GM18909 (cell line): ENCODE measurements around the gene RGL1.

Source experiments
- ATAC-seq: cut with Tn5 transposase; IDR thresholded peaks from one replicate; pipeline ENCODE4 v1.9.1; 2021; ENCODE audit warnings: mild to moderate bottlenecking; ENCODE audit not compliant: unreplicated experiment, poor library complexity

RGL1 gene

DNA sequence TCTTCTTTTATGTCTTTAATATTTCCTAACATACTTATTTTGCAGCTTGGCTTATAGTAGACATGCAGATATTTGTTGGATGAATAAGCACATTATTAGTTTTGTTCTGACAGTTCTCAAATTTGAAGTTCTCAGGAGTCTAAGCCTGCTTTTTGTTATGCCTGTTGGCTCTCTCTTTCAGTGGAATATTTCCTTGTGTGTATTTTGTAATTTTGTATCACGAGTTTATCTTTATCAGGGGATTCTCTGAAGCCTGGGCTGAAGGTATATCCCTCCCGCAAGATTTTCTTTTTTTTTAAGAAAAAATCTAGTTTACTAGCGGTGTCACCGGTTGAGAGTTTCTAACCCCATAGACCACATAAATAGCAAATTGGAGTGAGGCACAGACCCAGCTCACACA, 105.9 kb downstream of the RGL1 start:
- ATAC-seq: no peak

DNA sequence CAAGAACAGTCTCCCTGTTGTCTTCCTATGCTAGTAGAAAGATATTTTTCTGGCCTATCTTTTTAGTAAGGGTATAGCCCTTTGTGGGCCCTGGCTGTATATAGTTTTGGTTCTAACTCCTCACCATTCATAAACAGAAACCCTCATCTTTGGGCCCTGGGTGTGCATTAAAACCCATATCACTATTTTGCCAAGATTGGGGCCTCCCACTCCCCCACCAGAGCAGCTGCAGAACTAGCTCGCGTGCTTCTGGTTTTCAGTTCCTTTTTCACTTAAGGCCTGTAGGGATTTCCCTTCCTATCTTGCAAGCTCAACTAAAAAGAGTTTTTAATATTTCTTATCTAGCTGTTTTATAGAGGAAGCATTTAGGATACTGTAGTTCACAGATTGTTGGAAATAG, 106.4 kb downstream of the RGL1 start:
- peak; percentile 80 for ATAC-seq

DNA sequence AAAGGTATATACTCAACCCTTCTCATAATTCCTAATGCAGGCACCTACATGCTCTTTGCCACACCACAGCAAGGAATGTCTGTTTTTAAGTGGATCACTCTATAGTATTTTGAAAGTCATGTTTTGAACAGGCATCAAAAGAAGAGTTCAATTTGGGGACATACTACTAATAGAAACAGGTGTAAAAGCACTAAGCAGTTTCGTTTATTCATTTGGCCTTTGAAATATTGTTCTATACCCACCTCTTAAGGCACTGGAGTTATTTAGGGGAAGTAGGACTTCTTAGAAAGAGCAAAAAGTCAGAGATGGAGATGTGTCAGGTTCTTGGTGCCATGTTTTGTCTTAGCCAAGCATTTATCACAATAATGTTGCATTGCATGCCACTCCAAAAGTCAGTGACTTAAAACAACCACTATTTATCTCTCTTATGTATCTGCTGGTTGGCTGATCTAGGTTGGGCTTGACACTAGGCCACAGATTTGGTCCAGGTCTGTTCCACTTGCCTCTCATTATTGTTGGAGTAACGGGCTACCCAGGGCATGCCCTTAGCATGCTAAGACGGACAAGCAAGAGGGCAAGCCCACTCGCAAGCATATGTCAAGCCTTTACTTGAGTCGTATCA, 107.5 kb downstream of the RGL1 start:
- peak; percentile 62 for ATAC-seq

DNA sequence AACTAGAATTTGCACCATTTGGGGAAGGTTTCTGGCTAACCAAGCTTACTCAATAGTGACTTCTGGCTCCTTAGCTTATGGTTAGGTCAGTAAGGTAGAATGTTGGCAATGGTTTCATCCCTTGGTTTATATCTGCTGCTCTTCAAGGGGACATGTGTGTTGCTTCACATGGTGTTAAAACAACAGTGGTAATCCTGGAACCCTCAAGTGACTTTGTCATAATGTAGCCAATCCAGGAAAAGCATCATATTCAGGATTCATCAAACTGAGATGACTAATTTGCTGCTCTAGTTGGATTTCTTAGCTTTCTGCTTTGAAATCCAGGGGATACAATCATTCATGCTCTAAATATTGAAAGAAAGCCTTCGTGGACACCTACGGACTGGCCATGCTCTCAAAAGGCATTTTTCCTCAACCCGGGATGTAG, 108.7 kb downstream of the RGL1 start:
- ATAC-seq: no peak

DNA sequence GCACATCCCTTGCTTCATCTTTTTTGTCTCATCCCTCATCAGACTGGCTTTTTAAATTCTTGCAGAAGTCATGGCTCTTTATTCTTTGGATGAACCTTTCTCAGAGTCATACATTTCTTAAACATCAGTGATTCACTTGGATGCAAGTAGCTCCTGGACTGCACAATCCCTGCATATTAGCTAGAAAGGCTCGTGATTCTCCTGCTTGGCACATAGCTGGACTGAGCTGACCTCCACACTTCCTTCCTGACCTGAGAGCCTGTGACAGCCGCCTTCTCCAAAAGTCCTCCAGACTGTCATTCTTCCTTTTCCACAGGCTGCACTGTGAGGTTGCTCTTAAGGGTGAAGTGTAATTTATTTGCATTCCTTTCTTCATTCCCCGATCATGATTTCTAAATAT, 109.4 kb downstream of the RGL1 start:
- ATAC-seq: no peak

DNA sequence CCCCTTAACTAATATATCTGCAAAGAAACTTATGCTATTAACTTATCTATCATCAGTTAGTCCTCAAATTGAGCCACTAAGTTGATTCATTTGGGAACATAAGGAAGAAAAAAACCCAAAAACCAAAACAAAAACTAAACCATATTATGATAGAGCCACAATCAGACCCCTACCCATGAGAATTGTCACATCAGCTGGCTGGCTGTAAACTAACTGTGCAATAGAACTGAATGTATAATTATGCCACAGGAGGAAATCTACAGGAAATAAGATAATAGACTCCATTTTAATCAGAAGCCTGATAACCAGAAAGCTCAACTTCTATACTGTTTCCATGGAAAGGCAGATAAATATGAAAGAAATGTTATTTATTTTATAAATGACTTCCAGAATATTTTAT, 110.0 kb downstream of the RGL1 start:
- ATAC-seq: no peak

DNA sequence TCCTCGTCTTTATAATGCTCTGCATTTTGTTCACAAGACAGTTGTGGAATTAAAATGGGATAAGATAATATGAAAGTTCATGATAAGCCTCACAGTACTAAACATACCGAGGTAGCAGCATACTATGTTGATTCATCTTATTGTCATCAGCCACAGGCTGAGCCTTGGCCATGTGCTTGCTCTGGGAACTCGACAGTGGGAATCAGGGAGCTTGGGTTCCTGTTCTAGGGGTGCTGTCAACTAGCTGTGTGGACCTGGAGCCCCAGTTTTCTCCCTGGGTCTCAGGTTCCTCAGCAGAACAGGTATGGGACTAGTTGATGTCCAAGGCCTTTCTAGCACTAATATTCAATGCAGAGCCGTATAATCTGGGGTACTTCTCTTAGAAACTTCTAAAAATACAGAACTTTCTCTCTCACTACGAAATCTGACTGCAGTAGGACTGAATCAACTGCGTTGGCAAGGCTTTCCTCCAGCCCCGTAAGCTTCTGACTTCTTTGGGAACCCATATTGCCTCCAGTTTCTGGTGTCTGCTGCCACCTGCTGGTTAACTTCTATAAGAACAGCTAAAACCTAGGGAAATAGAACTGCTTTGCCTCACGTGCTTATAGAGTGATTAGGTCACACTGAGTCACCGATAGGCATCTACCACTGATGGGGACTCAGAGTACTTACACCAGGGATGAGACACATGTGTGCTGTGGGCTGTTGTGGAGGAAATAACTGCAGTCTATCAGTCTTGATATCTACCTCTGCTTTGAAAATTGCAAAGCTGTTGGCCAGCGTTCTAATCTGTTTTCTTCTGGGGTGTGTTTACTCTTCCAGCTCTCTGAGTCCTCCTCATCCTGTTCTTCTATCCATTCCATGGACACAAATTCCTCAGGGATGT, 110.9 kb downstream of the RGL1 start:
- ATAC-seq: peak; percentile 52

DNA sequence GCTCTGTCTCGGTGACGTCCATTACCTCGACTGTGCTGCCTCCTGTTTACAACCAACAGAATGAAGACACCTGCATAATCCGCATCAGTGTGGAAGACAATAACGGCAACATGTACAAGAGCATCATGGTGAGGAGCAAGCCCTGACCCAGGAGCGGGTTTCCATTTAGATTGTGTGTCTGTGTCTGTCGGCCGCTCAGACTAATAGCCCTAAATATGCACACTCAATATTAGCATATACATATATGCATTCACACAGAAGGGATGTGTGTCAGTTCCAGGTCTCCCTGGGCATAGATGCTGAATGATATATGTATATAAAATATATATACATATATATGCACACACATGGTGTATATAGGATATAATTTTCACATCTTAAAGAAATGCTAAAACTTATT, 111.7 kb downstream of the RGL1 start:
- no peak for ATAC-seq

DNA sequence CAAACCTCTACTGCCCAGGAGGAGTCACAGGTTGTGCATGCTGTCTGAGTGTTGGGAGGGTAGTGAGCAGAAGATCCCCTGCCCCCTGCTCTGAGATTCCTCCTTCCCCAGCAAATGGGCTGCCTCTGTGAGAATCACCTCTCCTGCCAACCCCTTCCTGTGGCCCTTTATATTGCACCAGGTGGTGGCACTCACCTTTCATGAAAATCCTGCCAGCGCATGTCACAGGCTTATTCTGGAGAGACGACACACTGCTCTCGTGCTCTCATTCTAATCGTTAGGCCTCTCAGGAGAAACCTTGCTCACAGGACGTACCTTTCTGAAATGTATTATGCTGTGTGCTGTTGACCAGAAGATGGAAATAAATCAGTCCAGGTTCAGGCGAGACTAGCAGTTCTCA, 113.7 kb downstream of the RGL1 start:
- ATAC-seq: no peak

DNA sequence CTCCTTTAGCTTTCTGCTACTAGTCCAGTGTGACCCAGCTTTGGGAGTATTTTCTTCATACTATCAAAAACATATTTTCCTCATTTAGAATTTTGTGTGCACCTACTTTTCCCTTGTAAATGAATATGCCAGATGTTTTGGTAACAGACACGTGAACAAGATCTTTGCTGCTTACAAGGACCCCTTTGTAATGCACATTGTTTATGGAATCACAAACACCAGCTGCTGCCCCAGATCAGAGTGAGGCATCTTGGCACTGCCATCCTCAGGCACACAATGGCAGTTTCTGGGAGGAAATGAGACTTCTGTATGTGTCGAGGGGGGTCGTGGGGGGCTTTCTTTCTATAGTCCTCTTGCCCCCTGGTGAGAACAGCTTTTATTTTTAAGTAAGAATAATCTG, 115.7 kb downstream of the RGL1 start:
- no peak for ATAC-seq

DNA sequence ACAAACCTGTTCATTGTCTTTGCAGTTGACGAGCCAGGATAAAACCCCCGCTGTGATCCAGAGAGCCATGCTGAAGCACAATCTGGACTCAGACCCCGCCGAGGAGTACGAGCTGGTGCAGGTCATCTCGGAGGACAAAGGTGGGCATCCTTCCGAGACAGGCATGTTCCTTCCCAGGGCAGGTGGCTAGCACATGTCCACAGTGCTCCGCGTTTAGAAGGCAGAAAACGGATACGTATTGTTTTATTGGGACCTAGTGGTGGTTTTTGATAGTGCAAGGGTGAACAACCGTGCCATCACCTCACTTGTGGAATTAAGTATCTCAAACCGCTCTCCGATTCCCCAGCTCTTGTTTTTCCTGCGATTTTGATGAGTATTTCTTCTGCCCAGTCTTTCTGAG, 117.3 kb downstream of the RGL1 start:
- ATAC-seq: no peak

DNA sequence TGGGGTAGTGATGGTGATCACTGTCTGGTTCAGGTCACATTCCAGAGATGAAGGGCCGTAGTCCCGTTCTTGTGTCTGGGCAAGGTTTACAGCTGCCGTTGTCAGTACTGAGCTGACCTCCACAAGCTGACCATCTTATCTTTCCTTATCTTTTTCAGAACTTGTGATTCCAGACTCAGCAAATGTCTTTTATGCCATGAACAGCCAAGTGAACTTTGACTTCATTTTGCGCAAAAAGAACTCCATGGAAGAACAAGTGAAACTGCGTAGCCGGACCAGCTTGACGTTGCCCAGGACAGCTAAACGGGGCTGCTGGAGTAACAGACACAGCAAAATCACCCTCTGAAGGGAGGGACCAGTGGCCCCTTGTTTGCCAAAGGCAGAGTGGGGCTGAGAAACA, 121.0 kb downstream of the RGL1 start:
- no peak for ATAC-seq

DNA sequence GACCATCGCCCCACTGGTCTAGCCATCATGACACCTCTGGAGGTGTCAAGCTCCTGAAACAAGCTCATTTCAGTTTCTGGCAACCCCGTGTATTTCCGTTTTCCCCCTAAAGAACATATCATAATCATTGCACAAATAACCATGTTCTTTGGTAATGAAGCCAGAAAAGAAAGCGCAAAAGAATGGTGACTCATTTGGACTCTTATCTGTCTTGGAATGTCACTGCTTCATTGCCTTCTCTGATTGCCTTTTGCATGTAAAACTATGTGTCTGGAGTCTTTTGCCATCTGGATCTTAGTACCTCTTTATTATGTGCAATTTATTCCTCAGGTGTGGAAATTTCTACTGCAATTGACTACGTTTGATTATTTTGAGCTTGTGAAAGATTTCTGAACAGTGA, 122.1 kb downstream of the RGL1 start:
- ATAC-seq: no peak

DNA sequence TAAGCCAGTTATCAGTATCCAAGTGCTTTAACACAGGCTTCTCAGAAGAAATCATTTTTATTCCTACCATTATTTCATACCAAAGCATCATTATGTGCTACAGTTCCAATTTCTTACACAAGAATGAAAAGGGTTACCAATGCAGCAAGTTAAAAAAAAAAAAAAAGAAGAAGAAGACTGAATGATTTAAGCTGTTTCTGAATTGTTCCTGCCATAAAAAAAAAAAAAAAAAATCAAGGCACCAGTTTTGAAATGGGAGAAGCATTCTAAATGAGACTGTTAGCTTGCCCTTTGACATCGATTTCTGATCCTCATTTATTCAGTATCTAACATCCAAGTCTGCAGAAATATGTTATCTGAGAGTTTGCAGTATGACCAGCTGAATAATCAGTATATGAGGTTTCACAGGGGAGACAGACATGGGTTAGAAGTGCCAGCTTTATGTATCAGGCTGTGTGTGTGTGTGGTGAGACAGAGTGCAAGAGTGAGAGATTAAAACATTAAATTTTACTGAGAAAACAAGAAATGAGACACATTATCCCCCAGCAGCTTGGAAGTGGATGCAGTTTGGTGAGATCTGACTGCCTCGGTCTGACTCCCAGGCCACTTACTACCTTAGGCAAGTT, 126.8 kb downstream of the RGL1 start:
- ATAC-seq: no peak

DNA sequence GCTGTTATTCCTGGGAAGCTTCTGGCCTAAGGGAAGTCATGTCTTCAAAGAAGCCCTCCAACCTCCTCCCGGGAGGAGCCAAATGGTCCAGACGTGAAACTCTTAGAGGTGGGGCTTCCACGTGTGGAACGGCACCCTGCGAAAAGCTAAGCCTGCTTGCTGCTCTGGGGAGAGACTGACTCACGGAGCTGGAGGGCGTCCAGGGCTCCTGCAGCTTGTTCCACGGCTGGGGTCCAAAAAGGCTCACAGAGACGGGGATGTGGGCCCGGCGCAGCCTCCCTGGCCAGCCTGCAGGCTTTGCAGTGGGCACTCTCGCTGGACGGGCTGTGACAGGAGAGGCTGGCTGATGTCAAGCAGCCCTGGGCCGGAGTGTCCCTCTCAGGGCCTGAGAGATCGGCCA, 127.5 kb downstream of the RGL1 start:
- no peak for ATAC-seq

DNA sequence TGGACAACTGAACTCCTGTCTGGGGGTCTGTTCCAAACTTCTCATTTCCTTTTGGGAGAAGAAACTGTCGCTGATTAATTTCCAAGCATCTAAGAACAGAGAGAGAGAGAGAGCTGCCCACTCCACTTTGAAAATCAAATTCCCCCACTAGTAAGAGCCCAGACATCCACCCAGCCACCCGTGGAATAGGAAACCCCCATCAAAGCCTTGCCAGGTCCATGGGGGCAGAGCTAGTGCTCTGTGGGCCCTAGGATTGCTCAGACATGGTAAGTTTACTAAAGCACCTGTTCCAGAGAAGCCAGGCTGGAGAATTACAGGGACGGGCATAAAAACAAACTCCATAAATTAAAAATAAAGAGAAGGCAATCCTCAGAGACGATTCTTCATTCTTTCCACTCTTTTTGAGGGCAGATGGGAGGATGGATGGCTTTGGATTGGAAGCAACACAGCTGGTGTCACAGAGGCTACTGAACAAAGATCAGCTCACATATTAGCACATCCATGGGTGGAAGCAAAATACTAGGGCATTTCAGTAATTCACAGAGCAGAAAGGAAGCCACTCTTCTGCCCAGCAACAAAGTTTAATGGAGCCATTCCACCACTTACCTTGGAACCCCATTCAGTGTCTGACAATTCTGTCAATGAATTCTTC, 128.7 kb downstream of the RGL1 start:
- no peak for ATAC-seq

DNA sequence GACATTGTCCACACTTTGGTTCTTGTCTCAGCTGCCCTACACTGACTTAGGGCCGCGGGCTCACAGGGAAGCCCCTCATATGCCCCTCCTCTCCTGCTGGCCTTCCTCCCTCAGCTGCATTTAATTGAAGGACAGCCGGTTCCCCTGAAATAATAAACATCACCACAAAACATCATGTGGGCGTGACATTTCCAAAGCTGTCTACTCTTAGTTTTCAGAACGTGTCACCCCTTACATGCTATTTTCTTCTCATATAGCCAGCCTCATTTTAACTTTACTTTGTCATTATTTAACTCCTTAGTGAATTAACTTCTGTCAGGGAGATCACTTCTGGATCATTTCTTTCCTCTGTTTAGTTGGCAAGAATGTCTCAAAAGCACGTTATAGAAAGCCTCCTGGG, 129.4 kb downstream of the RGL1 start:
- no peak for ATAC-seq

DNA sequence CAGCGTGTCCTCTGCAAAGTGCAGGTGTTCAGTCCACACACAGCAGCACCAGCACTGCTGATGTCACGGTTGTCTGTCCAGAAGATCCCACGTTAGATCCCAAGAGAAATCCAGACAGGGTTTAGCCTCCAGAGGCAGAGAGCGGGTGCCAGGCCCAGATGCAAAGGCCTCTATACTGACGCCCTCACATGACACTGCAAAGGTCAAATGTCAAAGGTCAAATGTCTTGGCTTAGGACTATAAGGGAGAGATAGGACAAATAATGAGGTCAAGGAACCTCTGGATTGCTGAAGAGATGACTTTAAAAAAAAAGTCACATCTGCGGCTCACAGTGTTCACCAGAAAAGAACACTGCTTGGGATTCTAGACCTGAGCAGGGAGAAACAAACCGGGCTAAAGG, 131.1 kb downstream of the RGL1 start:
- no peak for ATAC-seq

DNA sequence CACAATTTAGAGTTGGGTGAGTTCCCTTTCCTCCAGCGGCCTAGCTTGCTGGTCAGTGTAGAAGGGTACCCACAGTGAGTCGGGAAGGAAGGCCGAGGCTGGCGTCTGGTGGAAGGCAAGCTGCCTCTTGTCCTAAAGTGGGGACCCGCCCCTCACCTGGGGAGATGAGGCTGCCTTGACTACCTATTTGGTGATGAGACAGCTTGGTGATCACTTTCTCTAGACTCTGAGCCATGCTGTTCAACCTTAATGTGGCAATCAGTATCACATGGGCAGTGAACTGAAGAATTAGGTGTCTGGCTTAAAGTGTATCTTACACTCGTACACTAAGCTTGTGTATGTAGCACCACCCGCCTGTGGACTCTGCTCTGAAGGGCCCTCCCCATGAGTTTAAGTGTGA, 131.9 kb downstream of the RGL1 start:
- no peak for ATAC-seq

DNA sequence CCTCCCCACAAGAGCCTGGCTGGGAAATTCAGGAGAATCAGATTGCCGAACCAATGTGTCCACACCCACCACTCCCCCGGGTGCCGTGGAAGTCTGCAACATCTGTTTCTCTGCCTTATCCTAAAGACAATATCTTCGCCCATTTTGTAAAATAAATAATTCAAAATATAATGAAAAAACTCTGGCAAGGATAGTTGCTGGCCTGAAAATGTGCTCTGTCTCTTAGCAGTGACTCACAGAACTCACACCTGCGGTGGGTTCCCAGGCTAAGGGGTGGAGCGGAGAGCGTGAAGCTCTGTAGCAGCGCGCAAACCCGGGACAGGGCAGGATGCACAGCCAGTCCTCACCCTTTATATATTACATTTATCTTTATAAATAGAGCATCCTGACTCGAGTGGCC, 132.7 kb downstream of the RGL1 start:
- ATAC-seq: no peak

DNA sequence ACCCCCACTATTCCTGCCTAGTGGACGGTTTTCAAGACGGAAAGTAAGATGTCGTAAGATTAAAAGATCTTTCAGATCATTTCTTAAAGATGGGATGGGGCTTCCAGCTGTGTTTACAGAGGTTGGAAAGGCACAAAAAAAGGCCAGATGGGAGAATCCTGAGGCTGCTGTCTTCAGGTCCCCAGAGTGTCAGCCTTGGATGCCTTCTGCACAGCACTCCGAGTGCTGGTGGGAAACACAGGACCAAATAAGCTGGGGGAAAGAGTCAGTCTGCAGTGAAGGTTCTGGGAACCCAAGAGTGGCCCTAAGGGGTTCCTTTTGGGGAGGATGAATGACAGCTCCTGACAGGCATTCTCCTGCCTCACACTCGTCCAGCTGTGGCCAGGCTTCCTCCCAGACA, 136.1 kb downstream of the RGL1 start:
- ATAC-seq: no peak
